HCT116 (cell line): ENCODE results near the gene TVP23A.

Experiments used
- CEBPB ChIP-seq: IDR thresholded peaks from 2 replicates; pipeline ENCODE4 v1.6.1; 2012; ENCODE audit warnings: low read depth
- POLR2A ChIP-seq: IDR thresholded peaks from 2 replicates; pipeline ENCODE4 v1.7.0; 2011; ENCODE audit warnings: borderline replicate concordance; ENCODE audit not compliant: insufficient read depth, insufficient read length; ENCODE audit errors: extremely low read depth
- POLR2AphosphoS5 ChIP-seq: IDR thresholded peaks from 2 replicates; pipeline ENCODE4 v1.6.1; 2011; ENCODE audit warnings: mild to moderate bottlenecking, low read depth, low read length, moderate library complexity
- RAD21 ChIP-seq: IDR thresholded peaks from 2 replicates; pipeline ENCODE4 v1.6.1; 2012; ENCODE audit warnings: low read depth, mild to moderate bottlenecking
- TCF7L2 ChIP-seq: IDR thresholded peaks from 2 replicates; pipeline ENCODE4 v1.7.0; 2011; ENCODE audit warnings: borderline replicate concordance, inconsistent platforms; ENCODE audit not compliant: insufficient read depth, insufficient read length; ENCODE audit errors: extremely low read depth
- ZFX ChIP-seq: fragments of 450-650 bp; IDR thresholded peaks from 2 replicates; pipeline ENCODE4 v1.6.1; 2017
- TF ChIP-seq, protein P1 (sequence below), 3 experiments: fragments of 200-600 bp in 1 of 3; sonication (generic) in 1 of 3; IDR thresholded peaks in 2 of 3; conservative IDR thresholded peaks in 1 of 3; 2 replicates each; pipeline ENCODE4 v1.5.1; 2012 to 2017; ENCODE audit warnings: low read depth in 2 of 3, low read length in 2 of 3, antibody characterized with exemption in 1 of 3, borderline replicate concordance in 1 of 3, control low read depth in 1 of 3, mild to moderate bottlenecking in 1 of 3, mixed read lengths in 1 of 3, mixed run types in 1 of 3, moderate library complexity in 1 of 3; ENCODE audit not compliant: insufficient read depth in 1 of 3
- TF ChIP-seq, protein P2 (sequence below): IDR thresholded peaks from 2 replicates; pipeline ENCODE4 v1.6.1; 2012; ENCODE audit warnings: low read depth

DNA sequence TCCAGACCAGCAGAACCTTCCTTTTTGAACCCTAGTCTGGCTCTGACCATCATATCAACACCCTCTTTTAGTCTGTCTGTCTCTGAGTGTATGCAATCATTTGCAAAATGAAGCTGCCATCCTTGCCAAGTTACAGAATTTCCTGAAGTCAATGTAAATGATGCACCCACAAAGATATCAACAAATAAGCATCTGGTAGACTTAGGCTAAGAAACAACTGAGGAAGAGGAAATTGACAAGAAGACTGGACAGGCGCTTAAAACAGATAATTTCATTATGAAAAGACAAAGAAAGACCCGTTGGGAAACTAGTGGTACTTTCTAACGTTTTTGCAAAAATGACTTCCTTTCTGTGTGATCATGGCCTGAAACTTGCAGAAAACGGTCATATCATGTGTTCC lies 33.7 kb upstream of the TVP23A start:
- TF ChIP-seq, protein P1, sequence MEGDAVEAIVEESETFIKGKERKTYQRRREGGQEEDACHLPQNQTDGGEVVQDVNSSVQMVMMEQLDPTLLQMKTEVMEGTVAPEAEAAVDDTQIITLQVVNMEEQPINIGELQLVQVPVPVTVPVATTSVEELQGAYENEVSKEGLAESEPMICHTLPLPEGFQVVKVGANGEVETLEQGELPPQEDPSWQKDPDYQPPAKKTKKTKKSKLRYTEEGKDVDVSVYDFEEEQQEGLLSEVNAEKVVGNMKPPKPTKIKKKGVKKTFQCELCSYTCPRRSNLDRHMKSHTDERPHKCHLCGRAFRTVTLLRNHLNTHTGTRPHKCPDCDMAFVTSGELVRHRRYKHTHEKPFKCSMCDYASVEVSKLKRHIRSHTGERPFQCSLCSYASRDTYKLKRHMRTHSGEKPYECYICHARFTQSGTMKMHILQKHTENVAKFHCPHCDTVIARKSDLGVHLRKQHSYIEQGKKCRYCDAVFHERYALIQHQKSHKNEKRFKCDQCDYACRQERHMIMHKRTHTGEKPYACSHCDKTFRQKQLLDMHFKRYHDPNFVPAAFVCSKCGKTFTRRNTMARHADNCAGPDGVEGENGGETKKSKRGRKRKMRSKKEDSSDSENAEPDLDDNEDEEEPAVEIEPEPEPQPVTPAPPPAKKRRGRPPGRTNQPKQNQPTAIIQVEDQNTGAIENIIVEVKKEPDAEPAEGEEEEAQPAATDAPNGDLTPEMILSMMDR (IDR thresholded peaks at IDR 0.05 in 2 of 3, conservative IDR thresholded peaks at IDR 0.05 in 1 of 3; ENCODE audit: borderline replicate concordance in 1 of 3, insufficient read depth in 1 of 3, low read depth in 2 of 3, low read length in 2 of 3): no peak
- TF ChIP-seq RAD21 (no peak), POLR2AphosphoS5 (no peak), TCF7L2 (no peak), CEBPB (no peak), POLR2A (no peak), ZFX (no peak)
- TF ChIP-seq, protein P2, sequence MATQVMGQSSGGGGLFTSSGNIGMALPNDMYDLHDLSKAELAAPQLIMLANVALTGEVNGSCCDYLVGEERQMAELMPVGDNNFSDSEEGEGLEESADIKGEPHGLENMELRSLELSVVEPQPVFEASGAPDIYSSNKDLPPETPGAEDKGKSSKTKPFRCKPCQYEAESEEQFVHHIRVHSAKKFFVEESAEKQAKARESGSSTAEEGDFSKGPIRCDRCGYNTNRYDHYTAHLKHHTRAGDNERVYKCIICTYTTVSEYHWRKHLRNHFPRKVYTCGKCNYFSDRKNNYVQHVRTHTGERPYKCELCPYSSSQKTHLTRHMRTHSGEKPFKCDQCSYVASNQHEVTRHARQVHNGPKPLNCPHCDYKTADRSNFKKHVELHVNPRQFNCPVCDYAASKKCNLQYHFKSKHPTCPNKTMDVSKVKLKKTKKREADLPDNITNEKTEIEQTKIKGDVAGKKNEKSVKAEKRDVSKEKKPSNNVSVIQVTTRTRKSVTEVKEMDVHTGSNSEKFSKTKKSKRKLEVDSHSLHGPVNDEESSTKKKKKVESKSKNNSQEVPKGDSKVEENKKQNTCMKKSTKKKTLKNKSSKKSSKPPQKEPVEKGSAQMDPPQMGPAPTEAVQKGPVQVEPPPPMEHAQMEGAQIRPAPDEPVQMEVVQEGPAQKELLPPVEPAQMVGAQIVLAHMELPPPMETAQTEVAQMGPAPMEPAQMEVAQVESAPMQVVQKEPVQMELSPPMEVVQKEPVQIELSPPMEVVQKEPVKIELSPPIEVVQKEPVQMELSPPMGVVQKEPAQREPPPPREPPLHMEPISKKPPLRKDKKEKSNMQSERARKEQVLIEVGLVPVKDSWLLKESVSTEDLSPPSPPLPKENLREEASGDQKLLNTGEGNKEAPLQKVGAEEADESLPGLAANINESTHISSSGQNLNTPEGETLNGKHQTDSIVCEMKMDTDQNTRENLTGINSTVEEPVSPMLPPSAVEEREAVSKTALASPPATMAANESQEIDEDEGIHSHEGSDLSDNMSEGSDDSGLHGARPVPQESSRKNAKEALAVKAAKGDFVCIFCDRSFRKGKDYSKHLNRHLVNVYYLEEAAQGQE: no peak
